ENCODE measurements around the gene LRRC14B. TPM values are rescaled to one million over a fixed set of nuclear protein-coding genes. Genes with fewer than 3 reads are reported as not detected.

The LRRC14B gene
- total RNA-seq (2014; rRNA removed; shearing (Covaris generic)), result 4.5 and 9.2 TPM in 2 replicates
- total RNA-seq (2022), result 4.4 and 4.9 TPM in 2 replicates
- percentile 40 among the genes with signal in this experiment for Bru-seq, nascent RNA
- BruChase-seq, experiment 1, labeled RNA remaining after a 6-hour chase, result percentile 32 among the genes with signal in this experiment
- BruChase-seq, experiment 2, labeled RNA remaining after a 2-hour chase, result percentile 42 among the genes with signal in this experiment
- long read RNA-seq, transcript LRRC14B-201 (2 exons, 1,573 nt), result major isoform, 7 of 7 reads
- long read RNA-seq, partial matches to known transcripts, result 0 of 7 reads
- long read RNA-seq, other reads (novel, unspliced or antisense), result 0 of 7 reads

GRCh38 chr5:191036-191948 is at the start of gene LRRC14B:
LRRC14B (plus strand) TSS chr5:191495; CDS start chr5:191539, 44 bp downstream.
- TF ChIP-seq EZH2phosphoT487 (IDR thresholded peaks at IDR 0.05; ENCODE audit: borderline replicate concordance, low read depth, low read length) (no peak), CTCF (conservative IDR thresholded peaks at IDR 0.05; ENCODE audit: low read length) (no peak)
- H3K4me2 ChIP-seq (ENCODE audit: low read length), result peak within 1 kb of the TSS; percentile 73
- no peaks in the 10 kb centered on the region for H4K20me1 ChIP-seq (ENCODE audit: insufficient read depth, low read length)
- intact Hi-C loops (cut with micrococcal nuclease; ENCODE audit: unreplicated experiment), result loop anchor here (1.0 kb wide), 1 partner anchor 10 kb away; no protein-coding TSS in a partner anchor
- no peaks in the 10 kb centered on the region; the same call in 1 of the 2 replicates for H3K79me2 ChIP-seq (ENCODE audit: insufficient read depth, low read depth, low read length)
- peak within 1 kb of the TSS; percentile 61; the same call in 1 of the 2 replicates for H2AFZ ChIP-seq (ENCODE audit: low read length)
- peak; percentile 92 for DNase-seq (ENCODE audit: low spot score)
- H3K9me3 ChIP-seq (ENCODE audit: low read length), result no peaks in the 10 kb centered on the region
- ChIA-PET POLR2A (interaction anchor here (0.7 to 3.4 kb wide), 7 partner anchors 10 to 1106 kb away, joined by 3 to 28 read pairs (median 3); partner anchors contain the start of genes CCDC127 and SDHA), CTCF (ENCODE audit: unreplicated experiment) (interaction anchor here (0.8 to 1.5 kb wide), 3 partner anchors 9 to 28 kb away, joined by 3 to 8 read pairs (median 5); no protein-coding TSS in a partner anchor)
- peak within 1 kb of the TSS; percentile 85 for H3K27ac ChIP-seq (ENCODE audit: low read depth, low read length, poor library complexity, severe bottlenecking)
- H3K4me3 ChIP-seq (ENCODE audit: low read depth, low read length, poor library complexity, severe bottlenecking), result peak within 1 kb of the TSS; percentile 46
- peaks cover 80% of the 10 kb centered on the region for H3K4me1 ChIP-seq (ENCODE audit: insufficient read depth, low read length, poor library complexity, severe bottlenecking)
- BruUV-seq (replicated peaks), result no TSS peak
- no peaks in the 10 kb centered on the region for H3K36me3 ChIP-seq (ENCODE audit: insufficient read depth, low read length)
- no peaks in the 10 kb centered on the region for H3K9me2 ChIP-seq (ENCODE audit: insufficient read depth, low read length)

- CTCF ChIA-PET (ENCODE audit: unreplicated experiment), result no interaction called here
- H3K4me3 ChIP-seq (ENCODE audit: low read depth, low read length, poor library complexity, severe bottlenecking), result no peak overlapping the region
- H3K9me3 ChIP-seq (ENCODE audit: low read length), result no peaks in the 10 kb centered on the region
- no peaks in the 10 kb centered on the region for H3K36me3 ChIP-seq (ENCODE audit: insufficient read depth, low read length)
- H3K4me2 ChIP-seq (ENCODE audit: low read length), result no peak overlapping the region
- H3K4me1 ChIP-seq (ENCODE audit: insufficient read depth, low read length, poor library complexity, severe bottlenecking), result no peaks in the 10 kb centered on the region
- H4K20me1 ChIP-seq (ENCODE audit: insufficient read depth, low read length), result no peaks in the 10 kb centered on the region
- H3K79me2 ChIP-seq (ENCODE audit: insufficient read depth, low read depth, low read length), result no peaks in the 10 kb centered on the region
- no peak for TF ChIP-seq EZH2phosphoT487 (IDR thresholded peaks at IDR 0.05; ENCODE audit: borderline replicate concordance, low read depth, low read length)
- TF ChIP-seq CTCF (conservative IDR thresholded peaks at IDR 0.05; ENCODE audit: low read length), result no peak
- POLR2A ChIA-PET, result interaction anchor here (0.6 kb wide), 1 partner anchor 13 kb away, joined by 4 read pairs; no protein-coding TSS in a partner anchor
- intact Hi-C loops (cut with micrococcal nuclease; ENCODE audit: unreplicated experiment), result no loop called here
- H3K27ac ChIP-seq (ENCODE audit: low read depth, low read length, poor library complexity, severe bottlenecking), result no peak overlapping the region
- H3K9me2 ChIP-seq (ENCODE audit: insufficient read depth, low read length), result no peaks in the 10 kb centered on the region
- DNase-seq (ENCODE audit: low spot score), result no peak
- BruUV-seq (replicated peaks), result no TSS peak
- H2AFZ ChIP-seq (ENCODE audit: low read length), result no peak overlapping the region
These were observed 49.5 kb upstream of the LRRC14B start for GRCh38 chr5:141761-142160.

All from OCI-LY7 (cell line).